ENCODE results near the gene BCAN.

BCAN gene

GRCh38 chr1:156623946-156624813 lies 17.7 kb upstream of the BCAN start:
- H3K36me3 ChIP-seq (ENCODE audit: control insufficient read depth in 4 of 4, insufficient read depth in 4 of 4, low read length in 3 of 4) = no peaks in the 10 kb centered on the region
- ChIA-PET POLR2A (interaction anchor here (0.9 kb wide), 1 partner anchor 58 kb away, joined by 4 read pairs; no protein-coding TSS in a partner anchor), CTCF (interaction anchor here (0.8 to 14.0 kb wide), 21 partner anchors 10 to 266 kb away, joined by 3 to 275 read pairs (median 7); partner anchors contain the start of genes BCAN, CRABP2, MRPL24 and NES)
- H3K27ac ChIP-seq (ENCODE audit: insufficient read depth in 1 of 2, low read depth in 1 of 2, low read length in 2 of 2, poor library complexity in 1 of 2, severe bottlenecking in 2 of 2) = no peak overlapping the region
- peaks cover 0 to 23% (median 18%) of the 10 kb centered on the region in 4 experiments for H3K4me1 ChIP-seq (ENCODE audit: control extremely low read depth in 1 of 4, control insufficient read depth in 4 of 4, insufficient read depth in 4 of 4, low read length in 3 of 4)
- peak; percentile 38 to 54 (median 50) for DNase-seq
- peaks cover 4 to 67% (median 24%) of the 10 kb centered on the region in 5 experiments for H3K27me3 ChIP-seq (replicated peaks in 2 of 5; ENCODE audit: control insufficient read depth in 4 of 5, insufficient read depth in 5 of 5, low read length in 4 of 5)
- H3K4me3 ChIP-seq (ENCODE audit: control insufficient read depth in 1 of 7, extremely low read depth in 1 of 7, insufficient read depth in 4 of 7, low read depth in 2 of 7, low read length in 6 of 7) = peak overlapping the region in 6 of 7 experiments; percentile 37 to 64 (median 52)
- whole genome bisulfite sequencing (ENCODE audit: insufficient coverage) = 4% methylated on average over 57 of the region's 87 CpGs
- H3K9me3 ChIP-seq (ENCODE audit: control extremely low read depth in 1 of 5, control insufficient read depth in 4 of 5, insufficient read depth in 2 of 5, low read depth in 1 of 5, low read length in 4 of 5) = no peaks in the 10 kb centered on the region

GRCh38 chr1:156624814-156625435 lies 17.0 kb upstream of the BCAN start:
- ChIA-PET CTCF (interaction anchor here (0.9 to 14.0 kb wide), 18 partner anchors 10 to 265 kb away, joined by 3 to 275 read pairs (median 10); partner anchors contain the start of genes BCAN, CRABP2 and NES), POLR2A (interaction anchor here (0.6 to 1.6 kb wide), 3 partner anchors 19 to 104 kb away, joined by 3 to 4 read pairs (median 3); partner anchors contain the start of genes ISG20L2 and METTL25B)
- H3K27ac ChIP-seq (ENCODE audit: insufficient read depth in 1 of 2, low read depth in 1 of 2, low read length in 2 of 2, poor library complexity in 1 of 2, severe bottlenecking in 2 of 2) = no peak overlapping the region
- DNase-seq = no peak
- no peaks in the 10 kb centered on the region for H3K9me3 ChIP-seq (ENCODE audit: control extremely low read depth in 1 of 5, control insufficient read depth in 4 of 5, insufficient read depth in 2 of 5, low read depth in 1 of 5, low read length in 4 of 5)
- peaks cover 4 to 62% (median 22%) of the 10 kb centered on the region in 5 experiments for H3K27me3 ChIP-seq (replicated peaks in 2 of 5; ENCODE audit: control insufficient read depth in 4 of 5, insufficient read depth in 5 of 5, low read length in 4 of 5)
- 1% methylated on average over 41 of the region's 55 CpGs for WGBS (ENCODE audit: insufficient coverage)
- peaks cover 0 to 22% (median 18%) of the 10 kb centered on the region in 4 experiments for H3K4me1 ChIP-seq (ENCODE audit: control extremely low read depth in 1 of 4, control insufficient read depth in 4 of 4, insufficient read depth in 4 of 4, low read length in 3 of 4)
- no peaks in the 10 kb centered on the region for H3K36me3 ChIP-seq (ENCODE audit: control insufficient read depth in 4 of 4, insufficient read depth in 4 of 4, low read length in 3 of 4)
- H3K4me3 ChIP-seq (ENCODE audit: control insufficient read depth in 1 of 7, extremely low read depth in 1 of 7, insufficient read depth in 4 of 7, low read depth in 2 of 7, low read length in 6 of 7) = peak overlapping the region in 4 of 7 experiments; percentile 40 to 64 (median 54)

GRCh38 chr1:156625436-156626078 lies 16.4 kb upstream of the BCAN start:
- CTCF ChIA-PET = interaction anchor here (1.0 to 14.0 kb wide), 12 partner anchors 9 to 264 kb away, joined by 3 to 275 read pairs (median 10); partner anchors contain the start of genes BCAN, CRABP2, NES and TTC24
- Histone ChIP-seq H3K9me3 (ENCODE audit: control extremely low read depth in 1 of 5, control insufficient read depth in 4 of 5, insufficient read depth in 2 of 5, low read depth in 1 of 5, low read length in 4 of 5) (no peaks in the 10 kb centered on the region), H3K4me1 (ENCODE audit: control extremely low read depth in 1 of 4, control insufficient read depth in 4 of 4, insufficient read depth in 4 of 4, low read length in 3 of 4) (peaks cover 0 to 22% (median 18%) of the 10 kb centered on the region in 4 experiments), H3K27me3 (replicated peaks in 2 of 5; ENCODE audit: control insufficient read depth in 4 of 5, insufficient read depth in 5 of 5, low read length in 4 of 5) (peaks cover under 1 to 59% (median 22%) of the 10 kb centered on the region in 5 experiments), H3K27ac (ENCODE audit: insufficient read depth in 1 of 2, low read depth in 1 of 2, low read length in 2 of 2, poor library complexity in 1 of 2, severe bottlenecking in 2 of 2) (no peak overlapping the region), H3K36me3 (ENCODE audit: control insufficient read depth in 4 of 4, insufficient read depth in 4 of 4, low read length in 3 of 4) (no peaks in the 10 kb centered on the region), H3K4me3 (ENCODE audit: control insufficient read depth in 1 of 7, extremely low read depth in 1 of 7, insufficient read depth in 4 of 7, low read depth in 2 of 7, low read length in 6 of 7) (peak overlapping the region in 2 of 7 experiments; percentile 40 to 45)
- DNase-seq = peak; percentile 65 to 81 (median 71)
- POLR2A ChIA-PET = interaction anchor here (0.6 to 1.6 kb wide), 3 partner anchors 18 to 103 kb away, joined by 3 read pairs; partner anchors contain the start of genes ISG20L2 and METTL25B
- WGBS (ENCODE audit: insufficient coverage) = 2% methylated on average over 42 of the region's 45 CpGs

GRCh38 chr1:156626079-156626438 lies 15.9 kb upstream of the BCAN start:
- ChIA-PET CTCF (interaction anchor here (0.6 to 14.0 kb wide), 15 partner anchors 9 to 176 kb away, joined by 3 to 275 read pairs (median 11); partner anchors contain the start of genes BCAN, CRABP2, NES and TTC24), POLR2A (interaction anchor here (0.6 to 1.6 kb wide), 2 partner anchors 18 to 29 kb away, joined by 3 read pairs; no protein-coding TSS in a partner anchor)
- H3K4me3 ChIP-seq (ENCODE audit: control insufficient read depth in 1 of 7, extremely low read depth in 1 of 7, insufficient read depth in 4 of 7, low read depth in 2 of 7, low read length in 6 of 7) = no peak overlapping the region
- no peaks in the 10 kb centered on the region for H3K36me3 ChIP-seq (ENCODE audit: control insufficient read depth in 4 of 4, insufficient read depth in 4 of 4, low read length in 3 of 4)
- H3K4me1 ChIP-seq (ENCODE audit: control extremely low read depth in 1 of 4, control insufficient read depth in 4 of 4, insufficient read depth in 4 of 4, low read length in 3 of 4) = peaks cover 0 to 22% (median 18%) of the 10 kb centered on the region in 4 experiments
- H3K27ac ChIP-seq (ENCODE audit: insufficient read depth in 1 of 2, low read depth in 1 of 2, low read length in 2 of 2, poor library complexity in 1 of 2, severe bottlenecking in 2 of 2) = no peak overlapping the region
- 8% methylated on average over 2 of the region's 4 CpGs for WGBS (ENCODE audit: insufficient coverage)
- H3K9me3 ChIP-seq (ENCODE audit: control extremely low read depth in 1 of 5, control insufficient read depth in 4 of 5, insufficient read depth in 2 of 5, low read depth in 1 of 5, low read length in 4 of 5) = no peaks in the 10 kb centered on the region
- peaks cover 0 to 58% (median 22%) of the 10 kb centered on the region in 5 experiments for H3K27me3 ChIP-seq (replicated peaks in 2 of 5; ENCODE audit: control insufficient read depth in 4 of 5, insufficient read depth in 5 of 5, low read length in 4 of 5)
- DNase-seq = no peak

GRCh38 chr1:156627313-156627880 lies 14.5 kb upstream of the BCAN start:
- Histone ChIP-seq H3K9me3 (ENCODE audit: control extremely low read depth in 1 of 5, control insufficient read depth in 4 of 5, insufficient read depth in 2 of 5, low read depth in 1 of 5, low read length in 4 of 5) (no peaks in the 10 kb centered on the region), H3K4me1 (ENCODE audit: control extremely low read depth in 1 of 4, control insufficient read depth in 4 of 4, insufficient read depth in 4 of 4, low read length in 3 of 4) (peaks cover 0 to 22% (median 18%) of the 10 kb centered on the region in 4 experiments), H3K27me3 (replicated peaks in 2 of 5; ENCODE audit: control insufficient read depth in 4 of 5, insufficient read depth in 5 of 5, low read length in 4 of 5) (peaks cover 0 to 47% (median 19%) of the 10 kb centered on the region in 5 experiments), H3K36me3 (ENCODE audit: control insufficient read depth in 4 of 4, insufficient read depth in 4 of 4, low read length in 3 of 4) (no peaks in the 10 kb centered on the region), H3K4me3 (ENCODE audit: control insufficient read depth in 1 of 7, extremely low read depth in 1 of 7, insufficient read depth in 4 of 7, low read depth in 2 of 7, low read length in 6 of 7) (no peak overlapping the region), H3K27ac (ENCODE audit: insufficient read depth in 1 of 2, low read depth in 1 of 2, low read length in 2 of 2, poor library complexity in 1 of 2, severe bottlenecking in 2 of 2) (no peak overlapping the region)
- ChIA-PET CTCF (interaction anchor here (0.7 to 14.0 kb wide), 23 partner anchors 8 to 243 kb away, joined by 3 to 275 read pairs (median 4); partner anchors contain the start of genes BCAN, CRABP2, HAPLN2 and METTL25B), POLR2A (interaction anchor here (1.0 kb wide), 1 partner anchor 31 kb away, joined by 3 read pairs; no protein-coding TSS in a partner anchor)
- 100% methylated on average over 1 of the region's 2 CpGs for WGBS (ENCODE audit: insufficient coverage)
- DNase-seq = peak; percentile 44 to 66 (median 59)
